K562 (cell line): ENCODE measurements around the gene NPFFR1. TPM values are rescaled to one million over a fixed set of nuclear protein-coding genes. Genes with fewer than 3 reads are reported as not detected.

Experiments
- ATAC-seq: fragments of 200-7000 bp; cut with Tn5 transposase; 3 replicates; pipeline ENCODE4 v1.9.1; 2020; ENCODE audit warnings: moderate library complexity
- BruUV-seq: library from RNA; stranded (reverse); fragments of 400-500 nt; replicated peaks from 2 replicates; lab custom pipeline; 2021; lab: Mats Ljungman, UMichigan
- CTCF ChIA-PET: fragments of 300-600 bp; formaldehyde crosslinking; extraction: SDS; loops from one replicate; lab custom pipeline; 2021; ENCODE audit warnings: low intra/inter-chr PET ratio; lab: Yijun Ruan, JAX
- POLR2A ChIA-PET: fragments of 300-600, 350-650 bp; sonication (Branson Sonifier 250); formaldehyde crosslinking; extraction: SDS; loops from one replicate; lab custom pipeline; 2021; ENCODE audit warnings: antibody characterized with exemption, inconsistent platforms; lab: Yijun Ruan, JAX
- DNase-seq, 4 experiments: peaks; one replicate each; pipeline versions ENCODE4 v3.0.0 to v3.0.0-alpha.2; 2011 to 2018; ENCODE audit warnings: low spot score in 3 of 4, mixed read lengths in 3 of 4; ENCODE audit errors: extremely low read depth in 1 of 4
- FAIRE-seq: peaks from 2 replicates; lab custom pipeline; 2011; peaks lifted over from hg19 to GRCh38; lab: Jason Lieb, UNC
- H2AFZ ChIP-seq: 2 replicates; pipeline ENCODE4 v1.6.0; 2011; ENCODE audit warnings: low read depth, low read length, control low read depth, inconsistent platforms
- H3K27ac ChIP-seq: fragments of 200-600 bp; 3 replicates; pipeline ENCODE4 v1.8.0; 2011; ENCODE audit warnings: low read depth, mild to moderate bottlenecking, control low read depth, inconsistent platforms, low read length, moderate library complexity, mixed read lengths; ENCODE audit errors: extremely low read depth
- H3K27me3 ChIP-seq, 2 experiments: fragments of 300-600 bp in 1 of 2; 2 replicates in 1 of 2; 3 replicates in 1 of 2; pipeline versions ENCODE4 v1.6.0 to v1.8.0; 2011; ENCODE audit warnings: inconsistent platforms in 2 of 2, low read length in 2 of 2, mild to moderate bottlenecking in 1 of 2, mixed read lengths in 1 of 2, moderate library complexity in 1 of 2; ENCODE audit not compliant: control insufficient read depth in 2 of 2, insufficient read depth in 2 of 2
- H3K36me3 ChIP-seq: fragments of 300-600 bp; 3 replicates; pipeline ENCODE4 v1.8.0; 2011; ENCODE audit warnings: mild to moderate bottlenecking, low read length, inconsistent platforms; ENCODE audit not compliant: control insufficient read depth, insufficient read depth
- H3K4me1 ChIP-seq, 2 experiments: fragments of 200-600 bp in 1 of 2; replicated peaks in 1 of 2; 2 replicates in 1 of 2; 3 replicates in 1 of 2; pipeline versions ENCODE4 v1.5.1 to v1.8.0; 2011; ENCODE audit warnings: inconsistent platforms in 2 of 2, low read length in 2 of 2, mild to moderate bottlenecking in 1 of 2, mixed read lengths in 1 of 2, moderate library complexity in 1 of 2; ENCODE audit not compliant: control insufficient read depth in 2 of 2, insufficient read depth in 2 of 2
- H3K4me2 ChIP-seq: 2 replicates; pipeline ENCODE4 v1.6.1; 2011; ENCODE audit warnings: low read length, control low read depth, inconsistent platforms, mixed read lengths; ENCODE audit not compliant: insufficient read depth
- H3K4me3 ChIP-seq: fragments of 200-600 bp; sonication (generic), shearing (Covaris generic); 2 replicates; pipeline ENCODE4 v1.5.1; 2016; ENCODE audit warnings: control low read depth, inconsistent platforms
- H3K79me2 ChIP-seq: fragments of 200-600 bp; 3 replicates; pipeline ENCODE4 v1.8.0; 2011; ENCODE audit warnings: low read length, inconsistent platforms; ENCODE audit not compliant: control insufficient read depth, insufficient read depth
- H3K9ac ChIP-seq, 2 experiments: 2 replicates each; pipeline versions ENCODE4 v1.6.0 to v1.6.1; 2011; ENCODE audit warnings: low read depth in 2 of 2, low read length in 2 of 2, control low read depth in 1 of 2, inconsistent platforms in 1 of 2, mild to moderate bottlenecking in 1 of 2, mixed read lengths in 1 of 2; ENCODE audit not compliant: insufficient read depth in 1 of 2
- H3K9me1 ChIP-seq: one replicate; pipeline ENCODE4 v1.6.0; 2011; ENCODE audit warnings: inconsistent platforms, mild to moderate bottlenecking, low read length, moderate library complexity; ENCODE audit not compliant: control insufficient read depth, insufficient read depth
- H3K9me3 ChIP-seq: replicated peaks from 2 replicates; pipeline ENCODE4 v1.5.1; 2011; ENCODE audit warnings: low read depth, low read length, inconsistent platforms; ENCODE audit not compliant: control insufficient read depth, insufficient read depth
- H4K20me1 ChIP-seq: replicated peaks from 2 replicates; pipeline ENCODE4 v1.6.1; 2011; ENCODE audit warnings: low read length, inconsistent platforms, mixed read lengths; ENCODE audit not compliant: control insufficient read depth, insufficient read depth
- ADNP ChIP-seq: fragments of 200-800 bp; sonication (Bioruptor generic); IDR thresholded peaks from 2 replicates; pipeline ENCODE4 v1.6.1; 2016; ENCODE audit warnings: missing genetic modification characterization, missing compliant biosample characterization
- BCOR ChIP-seq: fragments of 450-650 bp; IDR thresholded peaks from 2 replicates; pipeline ENCODE4 v1.6.1; 2016
- CEBPB ChIP-seq: fragments of 450-650 bp; IDR thresholded peaks from 2 replicates; pipeline ENCODE4 v1.6.1; 2016; ENCODE audit warnings: missing genetic modification characterization, missing compliant biosample characterization
- ETS1 ChIP-seq: conservative IDR thresholded peaks from 2 replicates; pipeline ENCODE4 v1.6.1; 2011; ENCODE audit warnings: low read depth, mild to moderate bottlenecking, low read length; ENCODE audit not compliant: control insufficient read depth
- HES1 ChIP-seq: fragments of 450-650 bp; IDR thresholded peaks from 2 replicates; pipeline ENCODE4 v1.6.1; 2016; ENCODE audit warnings: low read depth, mild to moderate bottlenecking, moderate library complexity
- KDM1A ChIP-seq, 2 experiments: fragments of 450-650 bp; IDR thresholded peaks; 2 replicates each; pipeline ENCODE4 v1.6.1; 2016; ENCODE audit warnings: mild to moderate bottlenecking in 2 of 2
- NFXL1 ChIP-seq: fragments of 450-650 bp; formaldehyde crosslinking; IDR thresholded peaks from 2 replicates; pipeline ENCODE4 v1.4.0; 2021; ENCODE audit warnings: mild to moderate bottlenecking
- POLR3A ChIP-seq: IDR thresholded peaks from 2 replicates; pipeline ENCODE4 v1.6.1; 2011; ENCODE audit warnings: borderline replicate concordance, mild to moderate bottlenecking, moderate library complexity; ENCODE audit not compliant: insufficient read length, insufficient read depth; ENCODE audit errors: extremely low read depth
- RBM25 ChIP-seq: fragments of 200-400 bp; formaldehyde crosslinking; IDR thresholded peaks from 2 replicates; pipeline ENCODE4 v1.6.1; 2018; ENCODE audit warnings: low read length, low read depth, moderate library complexity; ENCODE audit not compliant: severe bottlenecking
- RFX5 ChIP-seq: IDR thresholded peaks from 2 replicates; pipeline ENCODE4 v1.6.1; 2011; ENCODE audit warnings: low read depth, mild to moderate bottlenecking, improper control_type of control experiment, low read length
- SMARCB1 ChIP-seq: IDR thresholded peaks from 2 replicates; pipeline ENCODE4 v1.6.1; 2011; ENCODE audit warnings: improper control_type of control experiment, low read depth; ENCODE audit not compliant: insufficient read length
- SREBF2 ChIP-seq: sonication (generic); formaldehyde crosslinking; IDR thresholded peaks from 2 replicates; pipeline ENCODE4 v1.4.0; 2020; ENCODE audit warnings: mild to moderate bottlenecking, missing genetic modification reagents
- TAF7 ChIP-seq: fragments of 450-650 bp; IDR thresholded peaks from 2 replicates; pipeline ENCODE4 v1.6.1; 2016; ENCODE audit warnings: missing genetic modification characterization, missing compliant biosample characterization
- ZNF253 ChIP-seq: fragments of 250-450 bp; sonication (Bioruptor Pico); conservative IDR thresholded peaks from 2 replicates; pipeline ENCODE4 v1.6.1; 2021; ENCODE audit warnings: mild to moderate bottlenecking
- WGBS: fragments of 100-300 bp; shearing (Covaris generic); methylation state at CpG from one replicate; pipeline ENCODE4 v1.1.6; 2016; ENCODE audit warnings: low coverage, mixed read lengths; ENCODE audit not compliant: insufficient coverage; ENCODE audit errors: missing lambda C conversion rate; 5-methylcytosine and 5-hydroxymethylcytosine counted together
- in situ Hi-C: fragments of 300-500 bp; cut with MboI; formaldehyde crosslinking; loops from 4 replicates; pipeline ENCODE4 v1.15.0; 2018; ENCODE audit warnings: inconsistent platforms, mixed read lengths
- intact Hi-C: fragments of 100-400 bp; cut with micrococcal nuclease; formaldehyde crosslinking; loops from 2 replicates; pipeline ENCODE4 v1.14.2; 2022
- polyA plus RNA-seq, 8 experiments: library from polyadenylated mRNA; depleted of rRNA in 4 of 8; stranded (reverse) in 5 of 8; unstranded in 3 of 8; fragments of >200 nt; fragmentation: Nextera tagmentation in 2 of 8; fragmentation: Illumina TruSeq in 1 of 8; extraction: Ambion mirVana in 2 of 8; extraction: Trizol in 1 of 8; gene quantifications; 2 replicates each; pipeline versions ENCODE4 v1.2.1 to v1.2.3, GENCODE V29; 2011 to 2014; ENCODE audit warnings: inconsistent platforms in 1 of 8, missing spikeins in 1 of 8
- total RNA-seq, 7 experiments: library from RNA; depleted of rRNA in 6 of 7; stranded (reverse); fragments of >200 nt in 6 of 7; fragmentation: Illumina TruSeq in 2 of 7; extraction: Trizol in 2 of 7; gene quantifications; 2 replicates each; pipeline versions ENCODE4 v1.2.1 to v1.2.3, GENCODE V29; 2011 to 2021; ENCODE audit warnings: low replicate concordance in 1 of 7

The NPFFR1 gene
- total and polyA plus RNA-seq, 9 of the 15 experiments (the other 6 are each of a cell fraction or from before 2014, with no cell fraction given) = under 0.01 TPM; not detected in 8

GRCh38 chr10:70285476-70285831 is 1.6 kb upstream of the NPFFR1 start:
- Histone ChIP-seq H3K9me1 (no peaks in the 10 kb centered on the region), H3K27ac (no peak overlapping the region), H4K20me1 (no peaks in the 10 kb centered on the region), H3K4me3 (no peak overlapping the region), H3K27me3 (peaks cover 46 to 68% of the 10 kb centered on the region in 2 experiments), H3K4me1 (peaks cover 0 to 7% of the 10 kb centered on the region in 2 experiments; a peak in 1 of 5 replicates), H3K9me3 (no peaks in the 10 kb centered on the region), H3K79me2 (no peaks in the 10 kb centered on the region), H3K36me3 (no peaks in the 10 kb centered on the region), H3K4me2 (no peak overlapping the region), H2AFZ (no peak overlapping the region), H3K9ac (no peak overlapping the region)
- 4% methylated on average over 2 of the region's 2 CpGs for WGBS
- CTCF ChIA-PET = no interaction called here
- no peak for ATAC-seq
- in situ Hi-C loops = no loop called here
- FAIRE-seq = no peak
- no TSS peak for BruUV-seq
- TF ChIP-seq TAF7 (no peak), SMARCB1 (no peak), BCOR (peak; percentile 21; the same call in 1 of the 2 replicates), ETS1 (no peak), RBM25 (peak; percentile 77), RFX5 (no peak), NFXL1 (CRISPR knock-in tag) (no peak), ADNP (tag) (peak; percentile 53; the same call in 1 of the 2 replicates), POLR3A (no peak), HES1 (no peak), SREBF2 (CRISPR knock-in tag) (no peak), KDM1A (IDR thresholded peaks at IDR 0.05) (peak in 1 of 2 experiments; percentile 43; a peak in 1 of 4 replicates), CEBPB (tag) (no peak), ZNF253 (CRISPR knock-in tag) (no peak)
- POLR2A ChIA-PET = interaction anchor here (0.6 kb wide), 1 partner anchor 981 kb away, joined by 3 read pairs; no protein-coding TSS in a partner anchor
- intact Hi-C loops = no loop called here
- no peak for DNase-seq
